ENCODE measurements around the gene ZNF428.
A peak's percentile ranks its signal among the peaks of the same experiment; 100 is the strongest.
"Not testable (repeated sequence)": the region's sequence is repeated elsewhere in the genome, so short reads cannot be mapped to it uniquely, and the experiment has no call there.

Gene ZNF428

GRCh38 chr19:43639519-43640423 is 20.3 kb upstream of the ZNF428 start, which contains the start of gene CADM4:
Gene CADM4 (minus strand): TSS chr19:43639850. CDS start chr19:43639790, 60 bp downstream.
- DNase-seq, result no peak

GRCh38 chr19:43638995-43639518 is 19.6 kb upstream of the ZNF428 start:
- no peak for DNase-seq

GRCh38 chr19:43638214-43638994 is 19.0 kb upstream of the ZNF428 start:
- DNase-seq, result no peak

GRCh38 chr19:43636121-43636683 is 16.8 kb upstream of the ZNF428 start:
- no peak for DNase-seq

GRCh38 chr19:43635561-43635940 is 16.1 kb upstream of the ZNF428 start:
- not testable (repeated sequence) for DNase-seq

GRCh38 chr19:43634872-43635560 is 15.6 kb upstream of the ZNF428 start:
- no peak for DNase-seq

GRCh38 chr19:43634506-43634871 is 15.1 kb upstream of the ZNF428 start:
- DNase-seq, result no peak

GRCh38 chr19:43634068-43634467 is 14.6 kb upstream of the ZNF428 start:
- DNase-seq, result no peak

GRCh38 chr19:43633520-43633919 is 14.1 kb upstream of the ZNF428 start:
- DNase-seq, result no peak

GRCh38 chr19:43631491-43631890 is 12.1 kb upstream of the ZNF428 start:
- DNase-seq, result no peak

- DNase-seq, result no peak
These were observed 9.4 kb upstream of the ZNF428 start for GRCh38 chr19:43628646-43629326.

- DNase-seq, result no peak
These were observed 7.4 kb upstream of the ZNF428 start for GRCh38 chr19:43626838-43627237.

GRCh38 chr19:43625918-43626579 is 6.6 kb upstream of the ZNF428 start:
- DNase-seq, result no peak

- DNase-seq, result no peak
These were observed 5.5 kb upstream of the ZNF428 start for GRCh38 chr19:43624933-43625332.

- DNase-seq, result no peak
These were observed 4.7 kb upstream of the ZNF428 start for GRCh38 chr19:43623889-43624670.

GRCh38 chr19:43622956-43623355 is 3.5 kb upstream of the ZNF428 start:
- DNase-seq, result no peak

- DNase-seq, result no peak
These were observed 2.6 kb upstream of the ZNF428 start for GRCh38 chr19:43622070-43622469.

- DNase-seq, result no peak
These were observed 902 bp upstream of the ZNF428 start for GRCh38 chr19:43620061-43621001.

- DNase-seq, result peak; percentile 50
These were observed 538 bp downstream of the ZNF428 start for GRCh38 chr19:43618921-43619261.

GRCh38 chr19:43616954-43617353 is 2.5 kb downstream of the ZNF428 start:
- DNase-seq, result no peak
